K562 (cell line): ENCODE results near the gene PHB1. TPM values are rescaled to one million over a fixed set of nuclear protein-coding genes. Genes with fewer than 3 reads are reported as not detected.

Experiments used
- ATAC-seq: fragments of 200-7000 bp; cut with Tn5 transposase; 3 replicates; pipeline ENCODE4 v1.9.1; 2020; ENCODE audit warnings: moderate library complexity
- BruUV-seq: library from RNA; stranded (reverse); fragments of 400-500 nt; replicated peaks from 2 replicates; lab custom pipeline; 2021; lab: Mats Ljungman, UMichigan
- CTCF ChIA-PET: fragments of 300-600 bp; formaldehyde crosslinking; extraction: SDS; loops from one replicate; lab custom pipeline; 2021; ENCODE audit warnings: low intra/inter-chr PET ratio; lab: Yijun Ruan, JAX
- POLR2A ChIA-PET: fragments of 300-600, 350-650 bp; sonication (Branson Sonifier 250); formaldehyde crosslinking; extraction: SDS; loops from one replicate; lab custom pipeline; 2021; ENCODE audit warnings: antibody characterized with exemption, inconsistent platforms; lab: Yijun Ruan, JAX
- DNase-seq, 4 experiments: peaks; one replicate each; pipeline versions ENCODE4 v3.0.0 to v3.0.0-alpha.2; 2011 to 2018; ENCODE audit warnings: low spot score in 3 of 4, mixed read lengths in 3 of 4; ENCODE audit errors: extremely low read depth in 1 of 4
- FAIRE-seq: peaks from 2 replicates; lab custom pipeline; 2011; peaks lifted over from hg19 to GRCh38; lab: Jason Lieb, UNC
- H2AFZ ChIP-seq: 2 replicates; pipeline ENCODE4 v1.6.0; 2011; ENCODE audit warnings: low read depth, low read length, control low read depth, inconsistent platforms
- H3K27ac ChIP-seq: fragments of 200-600 bp; 3 replicates; pipeline ENCODE4 v1.8.0; 2011; ENCODE audit warnings: low read depth, mild to moderate bottlenecking, control low read depth, inconsistent platforms, low read length, moderate library complexity, mixed read lengths; ENCODE audit errors: extremely low read depth
- H3K27me3 ChIP-seq, 2 experiments: fragments of 300-600 bp in 1 of 2; 2 replicates in 1 of 2; 3 replicates in 1 of 2; pipeline versions ENCODE4 v1.6.0 to v1.8.0; 2011; ENCODE audit warnings: inconsistent platforms in 2 of 2, low read length in 2 of 2, mild to moderate bottlenecking in 1 of 2, mixed read lengths in 1 of 2, moderate library complexity in 1 of 2; ENCODE audit not compliant: control insufficient read depth in 2 of 2, insufficient read depth in 2 of 2
- H3K36me3 ChIP-seq: fragments of 300-600 bp; 3 replicates; pipeline ENCODE4 v1.8.0; 2011; ENCODE audit warnings: mild to moderate bottlenecking, low read length, inconsistent platforms; ENCODE audit not compliant: control insufficient read depth, insufficient read depth
- H3K4me1 ChIP-seq, 2 experiments: fragments of 200-600 bp in 1 of 2; replicated peaks in 1 of 2; 2 replicates in 1 of 2; 3 replicates in 1 of 2; pipeline versions ENCODE4 v1.5.1 to v1.8.0; 2011; ENCODE audit warnings: inconsistent platforms in 2 of 2, low read length in 2 of 2, mild to moderate bottlenecking in 1 of 2, mixed read lengths in 1 of 2, moderate library complexity in 1 of 2; ENCODE audit not compliant: control insufficient read depth in 2 of 2, insufficient read depth in 2 of 2
- H3K4me2 ChIP-seq: 2 replicates; pipeline ENCODE4 v1.6.1; 2011; ENCODE audit warnings: low read length, control low read depth, inconsistent platforms, mixed read lengths; ENCODE audit not compliant: insufficient read depth
- H3K4me3 ChIP-seq: fragments of 200-600 bp; sonication (generic), shearing (Covaris generic); 2 replicates; pipeline ENCODE4 v1.5.1; 2016; ENCODE audit warnings: control low read depth, inconsistent platforms
- H3K79me2 ChIP-seq: fragments of 200-600 bp; 3 replicates; pipeline ENCODE4 v1.8.0; 2011; ENCODE audit warnings: low read length, inconsistent platforms; ENCODE audit not compliant: control insufficient read depth, insufficient read depth
- H3K9ac ChIP-seq, 2 experiments: 2 replicates each; pipeline versions ENCODE4 v1.6.0 to v1.6.1; 2011; ENCODE audit warnings: low read depth in 2 of 2, low read length in 2 of 2, control low read depth in 1 of 2, inconsistent platforms in 1 of 2, mild to moderate bottlenecking in 1 of 2, mixed read lengths in 1 of 2; ENCODE audit not compliant: insufficient read depth in 1 of 2
- H3K9me1 ChIP-seq: one replicate; pipeline ENCODE4 v1.6.0; 2011; ENCODE audit warnings: inconsistent platforms, mild to moderate bottlenecking, low read length, moderate library complexity; ENCODE audit not compliant: control insufficient read depth, insufficient read depth
- H3K9me3 ChIP-seq: replicated peaks from 2 replicates; pipeline ENCODE4 v1.5.1; 2011; ENCODE audit warnings: low read depth, low read length, inconsistent platforms; ENCODE audit not compliant: control insufficient read depth, insufficient read depth
- H4K20me1 ChIP-seq: replicated peaks from 2 replicates; pipeline ENCODE4 v1.6.1; 2011; ENCODE audit warnings: low read length, inconsistent platforms, mixed read lengths; ENCODE audit not compliant: control insufficient read depth, insufficient read depth
- EHMT2 ChIP-seq: fragments of 450-650 bp; IDR thresholded peaks from 2 replicates; pipeline ENCODE4 v1.6.1; 2018; ENCODE audit warnings: antibody characterized with exemption
- RBBP5 ChIP-seq: fragments of 200-600 bp; sonication (generic); IDR thresholded peaks from 2 replicates; pipeline ENCODE4 v1.6.1; 2012; ENCODE audit warnings: borderline replicate concordance, mild to moderate bottlenecking, low read length, control low read depth, inconsistent platforms; ENCODE audit not compliant: insufficient read depth, poor library complexity, severe bottlenecking
- SMC3 ChIP-seq: conservative IDR thresholded peaks from 2 replicates; pipeline ENCODE4 v1.6.1; 2011; ENCODE audit warnings: low read depth, low read length, improper control_type of control experiment; ENCODE audit not compliant: insufficient read depth
- SNRNP70 ChIP-seq: fragments of 200-400 bp; formaldehyde crosslinking; optimal IDR thresholded peaks from 2 replicates; pipeline ENCODE3; 2017; ENCODE audit warnings: low read depth, low read length
- ZNF224 ChIP-seq: sonication (generic); formaldehyde crosslinking; IDR thresholded peaks from 2 replicates; pipeline ENCODE4 v1.8.0; 2022; ENCODE audit warnings: mild to moderate bottlenecking, missing genetic modification reagents
- WGBS: fragments of 100-300 bp; shearing (Covaris generic); methylation state at CpG from one replicate; pipeline ENCODE4 v1.1.6; 2016; ENCODE audit warnings: low coverage, mixed read lengths; ENCODE audit not compliant: insufficient coverage; ENCODE audit errors: missing lambda C conversion rate; 5-methylcytosine and 5-hydroxymethylcytosine counted together
- in situ Hi-C: fragments of 300-500 bp; cut with MboI; formaldehyde crosslinking; loops from 4 replicates; pipeline ENCODE4 v1.15.0; 2018; ENCODE audit warnings: inconsistent platforms, mixed read lengths
- intact Hi-C: fragments of 100-400 bp; cut with micrococcal nuclease; formaldehyde crosslinking; loops from 2 replicates; pipeline ENCODE4 v1.14.2; 2022
- polyA plus RNA-seq, 8 experiments: library from polyadenylated mRNA; depleted of rRNA in 4 of 8; stranded (reverse) in 5 of 8; unstranded in 3 of 8; fragments of >200 nt; fragmentation: Nextera tagmentation in 2 of 8; fragmentation: Illumina TruSeq in 1 of 8; extraction: Ambion mirVana in 2 of 8; extraction: Trizol in 1 of 8; gene quantifications; 2 replicates each; pipeline versions ENCODE4 v1.2.1 to v1.2.3, GENCODE V29; 2011 to 2014; ENCODE audit warnings: inconsistent platforms in 1 of 8, missing spikeins in 1 of 8
- total RNA-seq, 7 experiments: library from RNA; depleted of rRNA in 6 of 7; stranded (reverse); fragments of >200 nt in 6 of 7; fragmentation: Illumina TruSeq in 2 of 7; extraction: Trizol in 2 of 7; gene quantifications; 2 replicates each; pipeline versions ENCODE4 v1.2.1 to v1.2.3, GENCODE V29; 2011 to 2021; ENCODE audit warnings: low replicate concordance in 1 of 7
- TF ChIP-seq, protein P1 (sequence below): fragments of 200-400 bp; formaldehyde crosslinking; IDR thresholded peaks from 2 replicates; pipeline ENCODE4 v1.6.1; 2017; ENCODE audit warnings: mild to moderate bottlenecking, low read depth, low read length, moderate library complexity

Gene PHB1
- total and polyA plus RNA-seq, 9 of the 15 experiments (the other 6 are each of a cell fraction or from before 2014, with no cell fraction given): 191 to 818 (median 349) TPM

DNA sequence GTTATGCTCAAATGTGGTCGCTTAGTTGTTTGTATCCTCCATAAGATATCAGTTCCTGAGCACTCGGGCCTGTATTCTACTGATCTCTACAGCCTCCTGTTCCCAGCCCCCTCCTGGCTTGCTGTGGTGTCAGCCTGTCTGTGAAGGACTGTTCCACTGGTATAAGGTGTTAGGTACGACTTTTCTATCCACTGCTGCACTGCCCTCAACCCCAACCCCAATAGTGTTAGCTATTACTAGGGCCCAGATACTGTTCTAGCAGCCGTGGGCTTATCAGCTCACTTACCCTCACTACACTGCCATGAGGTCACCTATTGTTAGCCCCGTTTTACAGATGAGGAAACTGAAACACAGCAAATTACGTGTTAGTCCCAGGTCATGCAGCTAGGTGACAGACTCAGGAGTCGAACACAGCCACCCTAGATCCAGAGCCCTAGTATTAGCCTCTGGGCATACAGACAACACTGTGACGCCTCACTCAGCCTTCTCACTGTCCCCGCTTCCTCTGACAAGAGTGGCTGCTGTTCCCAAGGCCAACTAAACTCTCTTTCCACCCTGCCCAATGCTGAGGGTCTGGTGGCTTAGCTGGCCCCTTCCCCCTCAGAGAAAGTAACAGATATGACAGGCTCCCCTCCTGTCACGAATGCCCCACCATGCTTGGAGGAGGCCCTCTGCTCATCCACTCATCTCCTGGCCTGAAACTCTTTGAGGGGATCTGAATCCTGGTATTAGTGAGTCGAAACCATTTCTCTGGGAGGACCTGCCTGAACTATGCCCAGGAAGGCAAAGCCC is 27.0 kb downstream of the PHB1 start (continued):
- TF ChIP-seq, protein P1, sequence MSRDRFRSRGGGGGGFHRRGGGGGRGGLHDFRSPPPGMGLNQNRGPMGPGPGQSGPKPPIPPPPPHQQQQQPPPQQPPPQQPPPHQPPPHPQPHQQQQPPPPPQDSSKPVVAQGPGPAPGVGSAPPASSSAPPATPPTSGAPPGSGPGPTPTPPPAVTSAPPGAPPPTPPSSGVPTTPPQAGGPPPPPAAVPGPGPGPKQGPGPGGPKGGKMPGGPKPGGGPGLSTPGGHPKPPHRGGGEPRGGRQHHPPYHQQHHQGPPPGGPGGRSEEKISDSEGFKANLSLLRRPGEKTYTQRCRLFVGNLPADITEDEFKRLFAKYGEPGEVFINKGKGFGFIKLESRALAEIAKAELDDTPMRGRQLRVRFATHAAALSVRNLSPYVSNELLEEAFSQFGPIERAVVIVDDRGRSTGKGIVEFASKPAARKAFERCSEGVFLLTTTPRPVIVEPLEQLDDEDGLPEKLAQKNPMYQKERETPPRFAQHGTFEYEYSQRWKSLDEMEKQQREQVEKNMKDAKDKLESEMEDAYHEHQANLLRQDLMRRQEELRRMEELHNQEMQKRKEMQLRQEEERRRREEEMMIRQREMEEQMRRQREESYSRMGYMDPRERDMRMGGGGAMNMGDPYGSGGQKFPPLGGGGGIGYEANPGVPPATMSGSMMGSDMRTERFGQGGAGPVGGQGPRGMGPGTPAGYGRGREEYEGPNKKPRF: no peak
- no peak for TF ChIP-seq SMC3

DNA sequence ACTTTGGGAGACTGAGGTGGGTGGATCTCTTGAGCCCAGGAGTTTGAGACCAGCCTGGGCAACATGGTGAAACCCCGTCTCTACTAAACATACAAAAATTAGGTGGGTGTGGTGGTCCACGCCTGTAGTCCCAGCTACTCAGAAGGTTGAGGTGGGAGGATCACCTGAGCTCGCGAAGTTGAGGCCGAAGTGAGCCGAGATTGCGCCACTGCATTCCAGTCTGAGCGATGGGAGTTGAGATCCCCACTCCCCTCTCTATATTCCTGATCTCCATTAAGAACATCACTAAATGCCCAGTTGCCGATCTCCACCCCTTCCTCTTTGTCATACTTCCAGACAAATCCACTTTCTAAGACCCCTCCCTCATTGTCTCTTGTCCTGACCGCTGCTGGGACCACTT is 28.3 kb downstream of the PHB1 start:
- H3K36me3 ChIP-seq: no peaks in the 10 kb centered on the region
- H3K9ac ChIP-seq: no peak overlapping the region
- POLR2A ChIA-PET: interaction anchor here (0.7 to 1.4 kb wide), 4 partner anchors 15 to 72 kb away, joined by 3 read pairs; no protein-coding TSS in a partner anchor
- H3K9me3 ChIP-seq: no peaks in the 10 kb centered on the region
- TF ChIP-seq RBBP5 (no peak), ZNF224 (CRISPR knock-in tag) (no peak), SNRNP70 (no peak), EHMT2 (no peak)
- CTCF ChIA-PET: no interaction called here
- no TSS peak for BruUV-seq
- H3K27me3 ChIP-seq: peaks cover 0 to 9% of the 10 kb centered on the region in 2 experiments; a peak in 1 of 5 replicates
- no peak overlapping the region for H3K4me2 ChIP-seq
- 85% methylated on average over 10 of the region's 10 CpGs for WGBS
- H3K27ac ChIP-seq: no peak overlapping the region
- no peak overlapping the region for H3K4me3 ChIP-seq
- peaks cover 20 to 39% of the 10 kb centered on the region in 2 experiments for H3K4me1 ChIP-seq
- peaks cover 5% of the 10 kb centered on the region for H3K9me1 ChIP-seq
- H4K20me1 ChIP-seq: no peaks in the 10 kb centered on the region
- in situ Hi-C loops (loop anchor here (5.0 kb wide), 1 partner anchor 69 kb away; no protein-coding TSS in a partner anchor), intact Hi-C loops (no loop called here)
- no peaks in the 10 kb centered on the region for H3K79me2 ChIP-seq
- no peak overlapping the region for H2AFZ ChIP-seq
- DNase-seq (no peak), FAIRE-seq (no peak), ATAC-seq (no peak)
